ENCODE results near the gene CYP27A1.

GRCh38 chr2:218856896-218857243, 74.9 kb downstream of the CYP27A1 start:
- TF ChIP-seq CTCF (IDR thresholded peaks at IDR 0.05; ENCODE audit: low read length) (no peak), EZH2 (IDR thresholded peaks at IDR 0.05; ENCODE audit: borderline replicate concordance, low read length) (no peak)
